GM23338 (cell line): ENCODE measurements around the gene CD300C. TPM values are rescaled to one million over a fixed set of nuclear protein-coding genes. Genes with fewer than 3 reads are reported as not detected.

Experiments used
- ATAC-seq: fragments of 200-7000 bp; cut with Tn5 transposase; 3 replicates; pipeline ENCODE4 v1.9.1; 2020
- DNase-seq: peaks from one replicate; pipeline ENCODE4 v3.0.0-alpha.2; 2015; ENCODE audit warnings: low spot score
- H2AFZ ChIP-seq: fragments of 200-600 bp; sonication (generic); 2 replicates; pipeline ENCODE4 v1.8.0; 2016; ENCODE audit warnings: antibody characterized with exemption, mild to moderate bottlenecking, moderate library complexity
- H3F3A ChIP-seq: fragments of 200-600 bp; sonication (generic); replicated peaks from 2 replicates; pipeline ENCODE4 v1.8.0; 2017; ENCODE audit warnings: antibody characterized with exemption, mixed run types, low read depth
- H3K27ac ChIP-seq: fragments of 200-600 bp; sonication (generic); 2 replicates; pipeline ENCODE4 v1.6.1; 2016; ENCODE audit warnings: low read depth
- H3K27me3 ChIP-seq: fragments of 200-600 bp; sonication (generic); 2 replicates; pipeline ENCODE4 v1.8.0; 2016; ENCODE audit warnings: mild to moderate bottlenecking, mixed run types, moderate library complexity; ENCODE audit not compliant: insufficient read depth
- H3K36me3 ChIP-seq: fragments of 200-600 bp; sonication (generic); 2 replicates; pipeline ENCODE4 v1.8.0; 2016; ENCODE audit warnings: mild to moderate bottlenecking; ENCODE audit not compliant: insufficient read depth
- H3K4me1 ChIP-seq: fragments of 200-600 bp; sonication (generic); 2 replicates; pipeline ENCODE4 v1.8.0; 2016; ENCODE audit warnings: mild to moderate bottlenecking, moderate library complexity; ENCODE audit not compliant: insufficient read depth
- H3K4me2 ChIP-seq: fragments of 200-600 bp; sonication (generic); 2 replicates; pipeline ENCODE4 v1.7.1; 2017; ENCODE audit warnings: mixed run types
- H3K4me3 ChIP-seq: fragments of 200-600 bp; sonication (generic); 2 replicates; pipeline ENCODE4 v1.6.1; 2016; ENCODE audit warnings: mixed run types
- H3K79me2 ChIP-seq: fragments of 200-600 bp; sonication (generic); replicated peaks from 2 replicates; pipeline ENCODE4 v1.8.0; 2017; ENCODE audit warnings: mild to moderate bottlenecking; ENCODE audit not compliant: insufficient read depth
- H3K9me2 ChIP-seq: fragments of 200-600 bp; sonication (generic); 2 replicates; pipeline ENCODE4 v1.8.0; 2017; ENCODE audit not compliant: insufficient read depth
- H4K20me1 ChIP-seq: fragments of 200-600 bp; sonication (generic); replicated peaks from 2 replicates; pipeline ENCODE4 v1.8.0; 2017; ENCODE audit warnings: mild to moderate bottlenecking; ENCODE audit not compliant: insufficient read depth
- H3K27ac Mint-ChIP-seq: 2 replicates; pipeline ENCODE4 v1.8.0; 2020; ENCODE audit warnings: inconsistent platforms, mild to moderate bottlenecking, moderate library complexity, mixed read lengths
- H3K27me3 Mint-ChIP-seq: 3 replicates; pipeline ENCODE4 v1.8.0; 2022; ENCODE audit warnings: low read depth, mild to moderate bottlenecking, moderate library complexity, mixed read lengths, inconsistent platforms; ENCODE audit not compliant: insufficient read depth, poor library complexity
- H3K36me3 Mint-ChIP-seq: 3 replicates; pipeline ENCODE4 v1.8.0; 2021; ENCODE audit warnings: low read depth, mild to moderate bottlenecking, inconsistent platforms, moderate library complexity, mixed read lengths
- H3K4me1 Mint-ChIP-seq: 3 replicates; pipeline ENCODE4 v1.8.0; 2020; ENCODE audit warnings: mild to moderate bottlenecking, inconsistent platforms, mixed read lengths
- H3K4me3 Mint-ChIP-seq: 3 replicates; pipeline ENCODE4 v1.8.0; 2021; ENCODE audit warnings: moderate library complexity, mild to moderate bottlenecking, inconsistent platforms, mixed read lengths
- H3K9me3 Mint-ChIP-seq: 3 replicates; pipeline ENCODE4 v1.8.0; 2020; ENCODE audit warnings: moderate library complexity, mild to moderate bottlenecking, inconsistent platforms, mixed read lengths
- EZH2 ChIP-seq: fragments of 200-600 bp; sonication (generic); IDR thresholded peaks from one replicate; pipeline ENCODE4 v1.8.0; 2017; ENCODE audit warnings: antibody characterized with exemption, mild to moderate bottlenecking, low read depth; ENCODE audit not compliant: unreplicated experiment
- EZH2phosphoT487 ChIP-seq: fragments of 200-600 bp; sonication (generic); IDR thresholded peaks from one replicate; pipeline ENCODE4 v1.8.1; 2018; ENCODE audit warnings: antibody characterized with exemption; ENCODE audit not compliant: unreplicated experiment
- JUNB ChIP-seq: IDR thresholded peaks from one replicate; pipeline ENCODE4 v1.6.1; 2016; ENCODE audit warnings: antibody characterized with exemption; ENCODE audit not compliant: unreplicated experiment
- NANOG ChIP-seq: IDR thresholded peaks from 2 replicates; pipeline ENCODE4 v1.6.1; 2016; ENCODE audit warnings: antibody characterized with exemption, borderline replicate concordance
- POLR2AphosphoS5 ChIP-seq: IDR thresholded peaks from 2 replicates; pipeline ENCODE4 v1.6.1; 2016; ENCODE audit warnings: antibody characterized with exemption, low read depth
- STAT1 ChIP-seq: IDR thresholded peaks from one replicate; pipeline ENCODE4 v1.6.1; 2016; ENCODE audit warnings: antibody characterized with exemption; ENCODE audit not compliant: unreplicated experiment
- ZNF331 ChIP-seq: fragments of 250-450 bp; sonication (Bioruptor Pico); IDR thresholded peaks from 2 replicates; pipeline ENCODE4 v1.5.0; 2020; ENCODE audit warnings: low read depth, mild to moderate bottlenecking, moderate library complexity
- polyA plus RNA-seq: library from polyadenylated mRNA; unstranded; fragments of >200 nt; fragmentation: Nextera tagmentation; extraction: Ambion mirVana; gene quantifications from 2 replicates; pipeline ENCODE4 v1.2.1, GENCODE V29; 2016
- total RNA-seq: library from RNA; depleted of rRNA; stranded (reverse); fragments of >200 nt; shearing (Covaris generic); gene quantifications from 2 replicates; pipeline ENCODE4 v1.2.3, GENCODE V29; 2014
- TF ChIP-seq, protein P1 (sequence below): IDR thresholded peaks from 2 replicates; pipeline ENCODE4 v1.6.1; 2016; ENCODE audit warnings: antibody characterized with exemption
- TF ChIP-seq, protein P2 (sequence below): fragments of 250-450 bp; sonication (Bioruptor Pico); IDR thresholded peaks from 2 replicates; pipeline ENCODE4 v1.5.0; 2020; ENCODE audit warnings: mild to moderate bottlenecking, moderate library complexity

The CD300C gene
- total and polyA plus RNA-seq, 2 experiments from 2014 or later = not detected

DNA sequence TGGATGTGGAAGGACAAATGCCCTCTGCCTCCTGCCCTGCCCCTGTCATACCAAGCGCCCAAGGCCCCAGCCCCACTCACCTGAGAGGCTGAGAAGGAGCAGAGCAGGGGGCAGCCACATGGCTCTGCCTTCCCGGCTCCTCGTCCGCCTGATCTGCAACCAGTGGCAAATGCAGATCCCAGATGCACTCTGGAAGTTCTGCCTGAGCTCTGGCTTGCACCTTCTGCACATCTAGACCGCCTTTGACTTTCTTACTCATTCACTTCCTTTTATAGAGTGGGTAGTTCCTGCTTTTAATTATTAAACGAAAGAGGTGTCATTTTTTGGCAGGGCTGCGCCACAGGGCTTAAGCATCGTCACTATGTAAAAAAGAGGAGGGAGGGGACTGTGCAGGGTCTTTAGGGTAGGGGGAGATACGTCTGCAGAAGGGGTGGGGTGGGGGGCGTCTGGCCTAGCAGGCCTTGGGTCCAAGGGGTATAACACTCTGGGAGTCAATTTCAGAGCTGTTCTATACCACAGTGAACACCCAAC lies 14.6 kb downstream of the CD300C start, which contains the start of gene CD300LB:
CD300LB (minus strand) TSS at position 245 of the 531 bp plus-strand sequence; CDS start at position 120, 125 bp downstream.
- Histone ChIP-seq H3K4me3 (no peak within 1 kb of the TSS), H3K4me1 (no peaks in the 10 kb centered on the region), H2AFZ (no peak within 1 kb of the TSS; the same call in 1 of the 2 replicates), H3K9me2 (no peaks in the 10 kb centered on the region), H3K27ac (no peak within 1 kb of the TSS), H3K79me2 (no peaks in the 10 kb centered on the region), H3K27me3 (no peaks in the 10 kb centered on the region), H3K36me3 (no peaks in the 10 kb centered on the region), H3F3A (no peaks in the 10 kb centered on the region), H3K4me2 (no peak within 1 kb of the TSS), H4K20me1 (no peaks in the 10 kb centered on the region)
- H3K9me3 Mint-ChIP-seq = no peaks in the 10 kb centered on the region; the same call in 1 of the 3 replicates
- no peak within 1 kb of the TSS for H3K27ac Mint-ChIP-seq
- ATAC-seq = no peak
- peaks cover 10% of the 10 kb centered on the region for H3K27me3 Mint-ChIP-seq
- no peak within 1 kb of the TSS for H3K4me3 Mint-ChIP-seq
- TF ChIP-seq, protein P1, sequence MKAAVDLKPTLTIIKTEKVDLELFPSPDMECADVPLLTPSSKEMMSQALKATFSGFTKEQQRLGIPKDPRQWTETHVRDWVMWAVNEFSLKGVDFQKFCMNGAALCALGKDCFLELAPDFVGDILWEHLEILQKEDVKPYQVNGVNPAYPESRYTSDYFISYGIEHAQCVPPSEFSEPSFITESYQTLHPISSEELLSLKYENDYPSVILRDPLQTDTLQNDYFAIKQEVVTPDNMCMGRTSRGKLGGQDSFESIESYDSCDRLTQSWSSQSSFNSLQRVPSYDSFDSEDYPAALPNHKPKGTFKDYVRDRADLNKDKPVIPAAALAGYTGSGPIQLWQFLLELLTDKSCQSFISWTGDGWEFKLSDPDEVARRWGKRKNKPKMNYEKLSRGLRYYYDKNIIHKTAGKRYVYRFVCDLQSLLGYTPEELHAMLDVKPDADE = no peak
- no peak for TF ChIP-seq JUNB
- TF ChIP-seq EZH2phosphoT487 = no peak
- TF ChIP-seq EZH2 = no peak
- TF ChIP-seq POLR2AphosphoS5 = no peak
- peaks cover 4% of the 10 kb centered on the region for H3K4me1 Mint-ChIP-seq
- H3K36me3 Mint-ChIP-seq = no peaks in the 10 kb centered on the region
- DNase-seq = no peak

- Histone ChIP-seq H3K4me2 (no peak overlapping the region), H4K20me1 (no peaks in the 10 kb centered on the region), H3K4me3 (no peak overlapping the region), H3K4me1 (no peaks in the 10 kb centered on the region), H2AFZ (no peak overlapping the region), H3K27me3 (no peaks in the 10 kb centered on the region), H3K79me2 (no peaks in the 10 kb centered on the region), H3K9me2 (no peaks in the 10 kb centered on the region), H3F3A (no peaks in the 10 kb centered on the region), H3K36me3 (no peaks in the 10 kb centered on the region), H3K27ac (no peak overlapping the region)
- TF ChIP-seq, protein P2, sequence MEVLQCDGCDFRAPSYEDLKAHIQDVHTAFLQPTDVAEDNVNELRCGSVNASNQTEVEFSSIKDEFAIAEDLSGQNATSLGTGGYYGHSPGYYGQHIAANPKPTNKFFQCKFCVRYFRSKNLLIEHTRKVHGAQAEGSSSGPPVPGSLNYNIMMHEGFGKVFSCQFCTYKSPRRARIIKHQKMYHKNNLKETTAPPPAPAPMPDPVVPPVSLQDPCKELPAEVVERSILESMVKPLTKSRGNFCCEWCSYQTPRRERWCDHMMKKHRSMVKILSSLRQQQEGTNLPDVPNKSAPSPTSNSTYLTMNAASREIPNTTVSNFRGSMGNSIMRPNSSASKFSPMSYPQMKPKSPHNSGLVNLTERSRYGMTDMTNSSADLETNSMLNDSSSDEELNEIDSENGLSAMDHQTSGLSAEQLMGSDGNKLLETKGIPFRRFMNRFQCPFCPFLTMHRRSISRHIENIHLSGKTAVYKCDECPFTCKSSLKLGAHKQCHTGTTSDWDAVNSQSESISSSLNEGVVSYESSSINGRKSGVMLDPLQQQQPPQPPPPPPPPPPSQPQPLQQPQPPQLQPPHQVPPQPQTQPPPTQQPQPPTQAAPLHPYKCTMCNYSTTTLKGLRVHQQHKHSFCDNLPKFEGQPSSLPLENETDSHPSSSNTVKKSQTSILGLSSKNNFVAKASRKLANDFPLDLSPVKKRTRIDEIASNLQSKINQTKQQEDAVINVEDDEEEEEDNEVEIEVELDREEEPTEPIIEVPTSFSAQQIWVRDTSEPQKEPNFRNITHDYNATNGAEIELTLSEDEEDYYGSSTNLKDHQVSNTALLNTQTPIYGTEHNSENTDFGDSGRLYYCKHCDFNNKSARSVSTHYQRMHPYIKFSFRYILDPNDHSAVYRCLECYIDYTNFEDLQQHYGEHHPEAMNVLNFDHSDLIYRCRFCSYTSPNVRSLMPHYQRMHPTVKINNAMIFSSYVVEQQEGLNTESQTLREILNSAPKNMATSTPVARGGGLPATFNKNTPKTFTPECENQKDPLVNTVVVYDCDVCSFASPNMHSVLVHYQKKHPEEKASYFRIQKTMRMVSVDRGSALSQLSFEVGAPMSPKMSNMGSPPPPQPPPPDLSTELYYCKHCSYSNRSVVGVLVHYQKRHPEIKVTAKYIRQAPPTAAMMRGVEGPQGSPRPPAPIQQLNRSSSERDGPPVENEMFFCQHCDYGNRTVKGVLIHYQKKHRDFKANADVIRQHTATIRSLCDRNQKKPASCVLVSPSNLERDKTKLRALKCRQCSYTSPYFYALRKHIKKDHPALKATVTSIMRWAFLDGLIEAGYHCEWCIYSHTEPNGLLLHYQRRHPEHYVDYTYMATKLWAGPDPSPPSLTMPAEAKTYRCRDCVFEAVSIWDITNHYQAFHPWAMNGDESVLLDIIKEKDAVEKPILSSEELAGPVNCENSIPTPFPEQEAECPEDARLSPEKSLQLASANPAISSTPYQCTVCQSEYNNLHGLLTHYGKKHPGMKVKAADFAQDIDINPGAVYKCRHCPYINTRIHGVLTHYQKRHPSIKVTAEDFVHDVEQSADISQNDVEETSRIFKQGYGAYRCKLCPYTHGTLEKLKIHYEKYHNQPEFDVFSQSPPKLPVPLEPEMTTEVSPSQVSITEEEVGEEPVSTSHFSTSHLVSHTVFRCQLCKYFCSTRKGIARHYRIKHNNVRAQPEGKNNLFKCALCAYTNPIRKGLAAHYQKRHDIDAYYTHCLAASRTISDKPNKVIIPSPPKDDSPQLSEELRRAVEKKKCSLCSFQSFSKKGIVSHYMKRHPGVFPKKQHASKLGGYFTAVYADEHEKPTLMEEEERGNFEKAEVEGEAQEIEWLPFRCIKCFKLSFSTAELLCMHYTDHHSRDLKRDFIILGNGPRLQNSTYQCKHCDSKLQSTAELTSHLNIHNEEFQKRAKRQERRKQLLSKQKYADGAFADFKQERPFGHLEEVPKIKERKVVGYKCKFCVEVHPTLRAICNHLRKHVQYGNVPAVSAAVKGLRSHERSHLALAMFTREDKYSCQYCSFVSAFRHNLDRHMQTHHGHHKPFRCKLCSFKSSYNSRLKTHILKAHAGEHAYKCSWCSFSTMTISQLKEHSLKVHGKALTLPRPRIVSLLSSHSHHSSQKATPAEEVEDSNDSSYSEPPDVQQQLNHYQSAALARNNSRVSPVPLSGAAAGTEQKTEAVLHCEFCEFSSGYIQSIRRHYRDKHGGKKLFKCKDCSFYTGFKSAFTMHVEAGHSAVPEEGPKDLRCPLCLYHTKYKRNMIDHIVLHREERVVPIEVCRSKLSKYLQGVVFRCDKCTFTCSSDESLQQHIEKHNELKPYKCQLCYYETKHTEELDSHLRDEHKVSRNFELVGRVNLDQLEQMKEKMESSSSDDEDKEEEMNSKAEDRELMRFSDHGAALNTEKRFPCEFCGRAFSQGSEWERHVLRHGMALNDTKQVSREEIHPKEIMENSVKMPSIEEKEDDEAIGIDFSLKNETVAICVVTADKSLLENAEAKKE (CRISPR knock-in tag) = no peak
- TF ChIP-seq ZNF331 (CRISPR knock-in tag) (no peak), NANOG (no peak), EZH2 (no peak), STAT1 (no peak)
- TF ChIP-seq, protein P1 = no peak
- ATAC-seq (no peak), DNase-seq (no peak)
- Mint-ChIP-seq H3K4me1 (peaks cover 4% of the 10 kb centered on the region), H3K27me3 (peaks cover 10% of the 10 kb centered on the region), H3K9me3 (peaks cover under 1% of the 10 kb centered on the region; the same call in 2 of the 3 replicates), H3K4me3 (no peak overlapping the region), H3K27ac (no peak overlapping the region), H3K36me3 (no peaks in the 10 kb centered on the region)
These were observed 15.1 kb downstream of the CD300C start for GRCh38 chr17:74530831-74531150.
